Epithelial cell of prostate (primary cell): ENCODE measurements around the gene DHDH.
A peak's percentile ranks its signal among the peaks of the same experiment; 100 is the strongest.

Experiments used
- DNase-seq: peaks from one replicate; pipeline ENCODE4 v3.0.0-alpha.2; 2011; ENCODE audit warnings: low read depth, low spot score
- H3K27ac ChIP-seq: fragments of 450-650 bp; 2 replicates; pipeline ENCODE4 v1.5.1; 2017; ENCODE audit warnings: mild to moderate bottlenecking

The DHDH gene

DNA sequence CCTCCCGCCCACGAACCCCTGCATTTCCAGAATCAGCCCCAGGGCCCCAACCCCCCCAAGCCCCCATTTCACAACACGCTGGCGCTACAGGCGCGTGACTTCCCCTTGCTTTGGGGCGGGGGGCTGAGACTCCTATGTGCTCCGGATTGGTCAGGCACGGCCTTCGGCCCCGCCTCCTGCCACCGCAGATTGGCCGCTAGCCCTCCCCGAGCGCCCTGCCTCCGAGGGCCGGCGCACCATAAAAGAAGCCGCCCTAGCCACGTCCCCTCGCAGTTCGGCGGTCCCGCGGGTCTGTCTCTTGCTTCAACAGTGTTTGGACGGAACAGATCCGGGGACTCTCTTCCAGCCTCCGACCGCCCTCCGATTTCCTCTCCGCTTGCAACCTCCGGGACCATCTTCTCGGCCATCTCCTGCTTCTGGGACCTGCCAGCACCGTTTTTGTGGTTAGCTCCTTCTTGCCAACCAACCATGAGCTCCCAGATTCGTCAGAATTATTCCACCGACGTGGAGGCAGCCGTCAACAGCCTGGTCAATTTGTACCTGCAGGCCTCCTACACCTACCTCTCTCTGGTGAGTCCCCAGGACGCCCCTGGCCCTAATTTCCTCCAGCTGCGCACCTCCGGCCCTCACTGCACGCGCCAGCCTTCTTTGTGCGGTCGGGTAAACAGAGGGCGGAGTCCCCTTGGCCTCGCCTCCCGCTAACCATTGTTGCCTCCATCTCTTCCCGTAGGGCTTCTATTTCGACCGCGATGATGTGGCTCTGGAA is 31.7 kb downstream of the DHDH start, which contains the start of gene FTL:
Gene FTL, plus strand, starts transcription at position 270 of the 766 bp plus-strand sequence. Its CDS starts 199 bp downstream, at position 469.
- peak within 1 kb of the TSS; percentile 75 for H3K27ac ChIP-seq
- no peak for DNase-seq

DNA sequence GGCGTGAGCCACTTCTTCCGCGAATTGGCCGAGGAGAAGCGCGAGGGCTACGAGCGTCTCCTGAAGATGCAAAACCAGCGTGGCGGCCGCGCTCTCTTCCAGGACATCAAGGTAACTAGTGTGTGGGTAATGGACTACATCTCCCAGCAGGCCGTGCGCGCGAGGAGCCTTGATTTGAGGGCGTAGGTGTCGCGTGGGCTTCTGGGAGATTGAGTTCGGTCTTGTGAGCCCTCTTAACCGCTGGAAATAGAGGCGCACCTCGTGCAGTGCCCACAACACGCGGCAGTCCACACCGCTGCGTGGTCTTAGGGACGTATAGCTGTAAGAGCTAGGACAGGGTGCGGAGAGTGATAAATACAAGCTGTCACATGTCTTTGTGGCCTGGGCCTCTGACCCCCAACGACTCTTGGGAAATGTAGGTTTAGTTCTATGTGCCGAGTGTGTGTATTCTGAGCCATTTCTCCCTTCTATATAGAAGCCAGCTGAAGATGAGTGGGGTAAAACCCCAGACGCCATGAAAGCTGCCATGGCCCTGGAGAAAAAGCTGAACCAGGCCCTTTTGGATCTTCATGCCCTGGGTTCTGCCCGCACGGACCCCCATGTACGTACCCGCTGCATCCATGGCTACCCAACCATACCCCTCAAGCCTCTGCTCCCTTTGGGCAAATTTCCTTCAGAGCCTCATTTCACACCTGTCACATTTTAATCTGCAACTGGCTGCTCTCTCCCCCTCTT is 32.5 kb downstream of the DHDH start:
- no peak for DNase-seq
- peak overlapping the region; percentile 75 for H3K27ac ChIP-seq

- H3K27ac ChIP-seq: peak overlapping the region; percentile 75
These were observed 33.2 kb downstream of the DHDH start for GRCh38 chr19:48966541-48967345.

DNA sequence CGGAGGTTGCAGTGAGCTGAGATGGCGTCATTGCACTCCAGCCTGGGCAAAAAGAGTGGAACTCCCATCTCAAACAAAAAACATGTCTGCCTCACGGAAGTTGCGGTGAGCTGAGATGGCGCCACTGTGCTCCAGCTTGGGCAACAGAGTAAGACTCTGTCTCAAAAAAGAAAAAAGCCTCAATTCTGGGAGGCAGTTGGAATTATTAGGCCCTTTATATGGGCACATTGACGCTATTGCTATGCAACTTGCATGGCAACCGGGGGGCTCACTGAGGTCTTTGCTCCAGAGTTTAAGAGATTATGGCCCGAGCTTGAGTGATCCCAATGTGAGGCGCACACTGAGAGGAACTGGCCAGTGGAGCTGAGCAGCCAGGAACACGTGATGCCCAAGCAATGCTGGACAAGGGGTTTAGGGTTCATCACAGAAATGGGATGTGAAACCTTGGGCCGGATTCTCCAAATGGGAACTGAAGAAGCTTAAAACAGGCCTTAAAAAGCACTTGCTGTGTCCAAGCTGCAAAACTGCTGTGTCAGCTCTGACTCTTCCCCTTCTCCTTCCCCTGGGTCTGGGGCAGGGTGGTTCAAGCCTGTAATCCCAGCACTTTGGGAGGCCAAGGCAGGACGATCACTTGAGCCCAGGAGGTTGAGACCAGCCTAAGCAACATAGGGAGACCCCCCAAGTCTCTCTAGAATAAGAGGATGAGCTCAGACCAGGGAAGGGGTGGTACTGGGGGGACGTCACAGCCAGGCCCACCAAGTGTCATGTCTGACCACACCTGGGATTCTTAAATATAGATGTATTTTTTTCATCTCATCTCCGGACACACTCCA is 34.1 kb downstream of the DHDH start:
- H3K27ac ChIP-seq: peak overlapping the region; percentile 75

More at GRCh38 chr19:48966541-48967345, 33.2 kb downstream of the DHDH start:
- no peak for DNase-seq

GRCh38 chr19:48968179-48968661 is 34.7 kb downstream of the DHDH start:
- no peak for DNase-seq
- peak overlapping the region; percentile 75 for H3K27ac ChIP-seq

More for the DNA sequence above, 34.1 kb downstream of the DHDH start:
- DNase-seq: no peak

GRCh38 chr19:48968813-48969218 is 35.3 kb downstream of the DHDH start:
- DNase-seq: no peak

GRCh38 chr19:48969276-48970138 is 36.0 kb downstream of the DHDH start:
- DNase-seq: no peak
- H3K27ac ChIP-seq: no peak overlapping the region

More at GRCh38 chr19:48968813-48969218, 35.3 kb downstream of the DHDH start:
- H3K27ac ChIP-seq: peak overlapping the region; percentile 75

GRCh38 chr19:48970139-48970766 is 36.8 kb downstream of the DHDH start:
- DNase-seq: no peak
- no peak overlapping the region for H3K27ac ChIP-seq

- DNase-seq: no peak
- no peak overlapping the region for H3K27ac ChIP-seq
These were observed 37.5 kb downstream of the DHDH start for GRCh38 chr19:48970923-48971395.

DNA sequence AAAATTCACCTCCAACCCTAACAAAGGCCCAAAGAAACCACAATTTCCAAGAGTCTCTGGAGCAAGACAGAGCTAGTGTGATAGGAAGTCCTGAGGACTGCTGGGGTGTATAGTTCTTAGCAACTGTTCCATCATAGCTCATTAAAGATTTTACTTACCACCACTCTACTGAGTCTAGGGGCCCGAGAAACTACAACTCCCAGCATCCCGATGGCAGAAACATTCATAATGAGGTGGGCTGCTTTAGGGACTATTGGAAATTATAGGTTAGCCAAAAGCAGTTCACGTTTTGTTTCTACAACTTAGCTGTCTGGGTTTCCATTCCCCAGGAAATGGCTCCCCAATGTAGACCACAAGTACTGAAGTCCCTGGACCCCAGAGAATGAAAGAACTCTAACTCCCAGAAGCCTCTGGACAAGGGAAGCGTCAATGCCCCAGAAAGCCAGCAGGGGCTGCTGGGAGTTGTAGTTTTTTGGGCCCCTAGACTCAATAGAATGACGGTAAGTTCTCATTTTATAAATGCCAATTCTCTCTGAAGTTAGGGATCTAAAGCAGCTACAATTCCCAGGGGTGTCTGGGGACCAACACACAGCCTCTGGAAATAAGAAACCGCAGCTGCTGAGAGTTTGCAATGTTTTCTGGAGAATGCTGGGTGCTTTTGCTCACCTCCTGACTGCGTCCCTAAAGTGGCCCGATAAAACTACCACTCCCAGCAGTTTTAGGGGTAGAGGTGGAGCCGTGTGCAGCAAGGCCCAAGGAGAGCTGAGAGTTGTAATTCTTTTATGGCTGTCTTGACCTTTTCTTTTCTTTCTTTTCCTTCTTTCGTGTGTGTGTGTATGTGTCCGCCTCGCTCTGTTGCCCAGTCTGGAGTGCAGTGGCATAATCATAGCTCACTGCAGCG is 42.7 kb downstream of the DHDH start:
- H3K27ac ChIP-seq: no peak overlapping the region
- DNase-seq: no peak

GRCh38 chr19:48977061-48977460 is 43.6 kb downstream of the DHDH start:
- H3K27ac ChIP-seq: no peak overlapping the region
- no peak for DNase-seq

DNA sequence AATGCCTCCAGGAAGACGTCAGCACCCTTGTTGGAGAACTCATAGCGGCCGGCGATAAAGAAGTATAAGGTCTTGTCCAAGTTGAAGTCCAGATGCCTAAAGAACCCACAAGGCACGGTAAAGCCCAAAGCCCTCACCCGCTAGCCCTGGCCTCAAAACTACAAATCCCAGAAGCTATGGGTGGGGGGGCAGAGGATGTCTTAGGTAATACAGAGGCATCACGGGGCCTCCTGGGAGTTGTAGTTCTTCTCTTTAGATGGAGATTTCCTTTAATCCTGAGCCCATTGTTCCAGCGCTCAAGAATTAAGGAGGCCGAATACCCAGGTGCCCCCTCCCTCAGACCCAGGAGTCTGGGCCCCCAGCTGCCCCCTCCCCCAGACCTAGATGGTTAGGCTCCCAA is 48.8 kb downstream of the DHDH start:
- no peak for DNase-seq
- H3K27ac ChIP-seq: no peak overlapping the region

DNA sequence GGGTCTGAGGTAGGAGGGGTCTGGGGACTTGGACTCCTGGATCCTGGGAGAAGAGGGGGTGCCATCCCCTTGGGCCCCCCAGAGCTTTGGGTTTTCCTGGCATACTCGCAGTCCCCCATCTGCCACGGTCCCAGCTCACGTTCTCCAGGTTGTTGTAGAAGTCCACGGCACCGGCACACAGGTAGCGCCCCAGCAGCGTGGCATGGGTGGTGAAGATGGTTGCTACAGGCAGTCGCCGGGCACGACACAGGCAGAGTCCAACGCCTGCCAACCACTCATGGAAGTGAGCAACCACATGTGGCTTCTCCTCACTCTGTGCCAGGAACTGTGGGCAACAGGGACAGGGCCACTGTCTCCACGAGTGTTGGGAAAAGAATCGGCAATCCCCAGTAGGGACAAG is 52.2 kb downstream of the DHDH start:
- DNase-seq: no peak
- no peak overlapping the region for H3K27ac ChIP-seq

DNA sequence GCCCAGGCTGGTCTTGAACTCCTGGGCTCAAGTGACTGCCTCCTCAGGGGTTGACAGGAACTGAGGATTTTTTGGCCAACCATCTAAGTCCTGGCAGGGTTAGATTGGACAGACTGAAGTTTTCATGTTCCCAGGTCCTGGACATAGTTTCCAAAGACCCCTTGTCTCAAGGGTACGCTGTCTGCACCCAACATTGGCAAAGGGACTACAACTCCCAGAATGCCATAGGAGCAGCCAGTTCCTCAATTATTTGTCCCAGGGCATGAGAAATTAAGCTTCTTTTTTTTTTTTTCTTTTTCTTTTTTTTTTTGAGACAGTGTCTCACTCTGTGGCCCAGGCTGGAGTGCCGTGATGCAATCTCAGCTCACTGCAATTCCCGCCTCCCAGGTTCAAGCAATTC is 52.7 kb downstream of the DHDH start:
- no peak overlapping the region for H3K27ac ChIP-seq
- DNase-seq: no peak

GRCh38 chr19:48987323-48987722 is 53.8 kb downstream of the DHDH start:
- no peak overlapping the region for H3K27ac ChIP-seq
- DNase-seq: no peak

DNA sequence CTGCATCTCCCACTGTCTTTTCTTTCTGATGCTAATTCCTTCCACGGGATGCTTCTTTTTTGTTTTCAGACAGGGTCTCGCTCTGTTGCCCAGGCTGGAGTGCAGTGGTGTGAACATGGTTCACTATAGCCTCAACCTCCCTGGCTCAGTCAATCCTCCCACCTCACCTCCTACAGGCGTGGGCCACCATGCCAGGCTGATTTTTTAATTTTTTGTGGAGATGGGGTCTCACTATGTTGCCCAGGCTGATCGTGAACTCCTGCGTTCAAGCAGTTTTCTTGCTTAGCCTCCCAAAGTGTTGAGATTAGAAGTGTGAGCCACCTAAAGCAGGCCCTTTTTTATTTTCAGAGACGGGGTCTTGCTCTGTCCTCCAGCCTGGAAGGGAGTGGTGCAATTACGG is 54.8 kb downstream of the DHDH start:
- DNase-seq: no peak
- H3K27ac ChIP-seq: no peak overlapping the region

GRCh38 chr19:48988860-48989259 is 55.4 kb downstream of the DHDH start:
- DNase-seq: no peak
- no peak overlapping the region for H3K27ac ChIP-seq
